PFSK-1 (cell line): ENCODE measurements around the gene TBL1Y.

Experiments used
- FOXP2 ChIP-seq: optimal IDR thresholded peaks from 2 replicates; pipeline ENCODE3; 2011; ENCODE audit warnings: borderline replicate concordance, control low read depth, inconsistent platforms; ENCODE audit not compliant: insufficient read depth; ENCODE audit errors: extremely low read length, extremely low read depth
- POLR2AphosphoS5 ChIP-seq: IDR thresholded peaks from 2 replicates; pipeline ENCODE4 v1.6.1; 2012; ENCODE audit warnings: low read depth, mild to moderate bottlenecking, control low read depth, low read length, moderate library complexity
- REST ChIP-seq, 2 experiments: IDR thresholded peaks; 2 replicates each; pipeline versions ENCODE4 v1.6.1 to v1.8.0; 2011 to 2012; ENCODE audit warnings: low read depth in 2 of 2, low read length in 2 of 2, control low read depth in 1 of 2, inconsistent platforms in 1 of 2, mild to moderate bottlenecking in 1 of 2, moderate library complexity in 1 of 2; ENCODE audit not compliant: insufficient read depth in 1 of 2
- SIN3A ChIP-seq: IDR thresholded peaks from 2 replicates; pipeline ENCODE4 v1.6.1; 2012; ENCODE audit warnings: mild to moderate bottlenecking, low read length, moderate library complexity, borderline replicate concordance; ENCODE audit not compliant: insufficient read depth
- TAF1 ChIP-seq: IDR thresholded peaks from 2 replicates; pipeline ENCODE4 v1.6.1; 2012; ENCODE audit warnings: low read length, control low read depth, borderline replicate concordance; ENCODE audit not compliant: insufficient read depth

GRCh38 chrY:6935497-6935896, 25.0 kb downstream of the TBL1Y start:
- no peak for TF ChIP-seq TAF1
- TF ChIP-seq REST (IDR thresholded peaks at IDR 0.05; ENCODE audit: insufficient read depth in 1 of 2, low read depth in 2 of 2, low read length in 2 of 2): no peak
- no peak for TF ChIP-seq POLR2AphosphoS5
- no peak for TF ChIP-seq SIN3A
- TF ChIP-seq FOXP2: no peak
